SK-N-SH (cell line): ENCODE measurements around the gene SLC35B3. TPM values are rescaled to one million over a fixed set of nuclear protein-coding genes. Genes with fewer than 3 reads are reported as not detected.

Experiments used
- CTCF ChIA-PET: fragments of 300-600, 350-600 bp; formaldehyde crosslinking; extraction: SDS; loops from one replicate; lab custom pipeline; 2021; lab: Yijun Ruan, JAX
- POLR2A ChIA-PET: fragments of 350-600 bp; sonication (Branson Sonifier 250); formaldehyde crosslinking; extraction: SDS; loops from one replicate; lab custom pipeline; 2020; ENCODE audit warnings: antibody characterized with exemption, inconsistent platforms; lab: Yijun Ruan, JAX
- DNase-seq: peaks from one replicate; pipeline ENCODE4 v3.0.0; 2012
- H2AFZ ChIP-seq: fragments of 200-600 bp; sonication (generic); 2 replicates; pipeline ENCODE4 v1.8.1; 2016; ENCODE audit warnings: antibody characterized with exemption, mild to moderate bottlenecking, low read depth
- H3F3A ChIP-seq: fragments of 200-600 bp; sonication (generic); replicated peaks from 2 replicates; pipeline ENCODE3; 2016; ENCODE audit warnings: antibody characterized with exemption, mild to moderate bottlenecking; ENCODE audit not compliant: insufficient read depth
- H3K27ac ChIP-seq, 2 experiments: fragments of 200-500 bp in 1 of 2; fragments of 200-600 bp in 1 of 2; sonication (Bioruptor generic) in 1 of 2; sonication (generic), shearing (Covaris generic) in 1 of 2; 2 replicates each; pipeline versions ENCODE4 v1.5.1 to v1.6.1; 2014 to 2016; ENCODE audit warnings: low read depth in 2 of 2, inconsistent platforms in 1 of 2, low read length in 1 of 2, mild to moderate bottlenecking in 1 of 2, mixed read lengths in 1 of 2
- H3K27me3 ChIP-seq: fragments of 200-600 bp; sonication (generic), shearing (Covaris generic); 2 replicates; pipeline ENCODE4 v1.6.1; 2016; ENCODE audit warnings: mixed run types; ENCODE audit not compliant: insufficient read depth
- H3K36me3 ChIP-seq, 2 experiments: fragments of 200-500 bp in 1 of 2; fragments of 200-600 bp in 1 of 2; sonication (Bioruptor generic) in 1 of 2; sonication (generic) in 1 of 2; replicated peaks in 1 of 2; 2 replicates each; pipeline versions ENCODE3 to v1.5.1; 2014 to 2016; ENCODE audit warnings: low read length in 1 of 2, mild to moderate bottlenecking in 1 of 2; ENCODE audit not compliant: insufficient read depth in 2 of 2, control insufficient read depth in 1 of 2
- H3K4me1 ChIP-seq, 2 experiments: fragments of 200-500 bp in 1 of 2; fragments of 200-600 bp in 1 of 2; sonication (Bioruptor generic) in 1 of 2; sonication (generic), shearing (Covaris generic) in 1 of 2; 2 replicates each; pipeline versions ENCODE4 v1.5.1 to v1.6.1; 2014 to 2016; ENCODE audit warnings: low read depth in 1 of 2, low read length in 1 of 2, mixed run types in 1 of 2; ENCODE audit not compliant: insufficient read depth in 2 of 2, control insufficient read depth in 1 of 2
- H3K4me2 ChIP-seq: fragments of 200-600 bp; sonication (generic), shearing (Covaris generic); 2 replicates; pipeline ENCODE4 v1.6.1; 2017; ENCODE audit warnings: mixed run types
- H3K4me3 ChIP-seq, 2 experiments: fragments of 200-500 bp in 1 of 2; fragments of 200-600 bp in 1 of 2; sonication (Bioruptor generic) in 1 of 2; sonication (generic), shearing (Covaris generic) in 1 of 2; 2 replicates each; pipeline versions ENCODE4 v1.5.1 to v1.8.1; 2014 to 2016; ENCODE audit warnings: low read depth in 2 of 2, inconsistent platforms in 1 of 2, low read length in 1 of 2, mild to moderate bottlenecking in 1 of 2, mixed read lengths in 1 of 2, moderate library complexity in 1 of 2
- H3K79me2 ChIP-seq: fragments of 200-600 bp; sonication (generic); 2 replicates; pipeline ENCODE4 v1.8.1; 2017; ENCODE audit warnings: mild to moderate bottlenecking; ENCODE audit not compliant: insufficient read depth
- H3K9ac ChIP-seq: fragments of 200-600 bp; sonication (generic); 2 replicates; pipeline ENCODE4 v1.6.1; 2017; ENCODE audit warnings: mixed run types
- H3K9me2 ChIP-seq: fragments of 200-600 bp; sonication (generic); 2 replicates; pipeline ENCODE4 v1.6.1; 2017; ENCODE audit warnings: mixed run types
- H3K9me3 ChIP-seq: fragments of 200-600 bp; sonication (generic); 2 replicates; pipeline ENCODE4 v1.6.1; 2017; ENCODE audit warnings: mixed run types, mild to moderate bottlenecking, moderate library complexity
- H4K20me1 ChIP-seq: fragments of 200-600 bp; sonication (generic); 2 replicates; pipeline ENCODE4 v1.6.1; 2017; ENCODE audit warnings: mild to moderate bottlenecking, mixed run types; ENCODE audit not compliant: insufficient read depth
- CHD2 ChIP-seq: fragments of 150-350 bp; IDR thresholded peaks from 2 replicates; pipeline ENCODE4 v1.6.1; 2018; ENCODE audit warnings: low read length; ENCODE audit not compliant: partially characterized antibody
- ELF1 ChIP-seq: IDR thresholded peaks from 2 replicates; pipeline ENCODE4 v1.4.0; 2012
- EP300 ChIP-seq, 2 experiments: IDR thresholded peaks; 2 replicates each; pipeline versions ENCODE4 v1.4.0 to v1.6.1; 2012; ENCODE audit warnings: borderline replicate concordance in 1 of 2, low read depth in 1 of 2, low read length in 1 of 2
- FOXM1 ChIP-seq: IDR thresholded peaks from 2 replicates; pipeline ENCODE4 v1.4.0; 2012; ENCODE audit warnings: low read depth, mild to moderate bottlenecking
- GABPA ChIP-seq: IDR thresholded peaks from 2 replicates; pipeline ENCODE4 v1.4.0; 2012; ENCODE audit warnings: low read depth, mild to moderate bottlenecking
- JUND ChIP-seq: IDR thresholded peaks from 2 replicates; pipeline ENCODE4 v1.4.0; 2012
- MAX ChIP-seq: IDR thresholded peaks from 2 replicates; pipeline ENCODE4 v1.4.0; 2012; ENCODE audit warnings: low read depth
- MEF2A ChIP-seq: IDR thresholded peaks from 2 replicates; pipeline ENCODE4 v1.4.0; 2012; ENCODE audit warnings: low read depth, borderline replicate concordance
- NFIC ChIP-seq: IDR thresholded peaks from 2 replicates; pipeline ENCODE4 v1.4.0; 2012; ENCODE audit warnings: borderline replicate concordance
- NRF1 ChIP-seq: IDR thresholded peaks from 2 replicates; pipeline ENCODE4 v1.6.1; 2012; ENCODE audit warnings: low read depth, mild to moderate bottlenecking, low read length
- POLR2AphosphoS5 ChIP-seq: IDR thresholded peaks from 2 replicates; pipeline ENCODE4 v1.6.1; 2012; ENCODE audit warnings: low read depth, low read length
- RFX5 ChIP-seq: IDR thresholded peaks from 2 replicates; pipeline ENCODE4 v1.6.1; 2012; ENCODE audit warnings: mild to moderate bottlenecking, improper control_type of control experiment, low read length
- RXRA ChIP-seq: IDR thresholded peaks from 2 replicates; pipeline ENCODE4 v1.4.0; 2012; ENCODE audit warnings: low read depth, mild to moderate bottlenecking, borderline replicate concordance
- TAF1 ChIP-seq: IDR thresholded peaks from 2 replicates; pipeline ENCODE4 v1.6.1; 2012; ENCODE audit warnings: low read depth, mild to moderate bottlenecking, low read length, moderate library complexity, borderline replicate concordance
- WGBS: methylation state at CpG from one replicate; pipeline ENCODE4 v1.1.6; 2017; ENCODE audit warnings: low lambda C conversion rate; 5-methylcytosine and 5-hydroxymethylcytosine counted together
- polyA plus RNA-seq, 3 experiments: library from polyadenylated mRNA; depleted of rRNA; stranded (reverse); fragments of >200 nt; gene quantifications; 2 replicates each; pipeline ENCODE4 v1.2.3, GENCODE V29; 2012
- TF ChIP-seq, protein P1 (sequence below): fragments of 150-350 bp; IDR thresholded peaks from 2 replicates; pipeline ENCODE4 v1.6.1; 2016; ENCODE audit warnings: mild to moderate bottlenecking, low read depth, low read length
- TF ChIP-seq, protein P2 (sequence below): IDR thresholded peaks from 2 replicates; pipeline ENCODE4 v1.4.0; 2012; ENCODE audit warnings: low read depth, borderline replicate concordance
- TF ChIP-seq, protein P3 (sequence below): fragments of 150-350 bp; IDR thresholded peaks from 2 replicates; pipeline ENCODE4 v1.6.1; 2017; ENCODE audit warnings: antibody characterized with exemption, low read length, low read depth, borderline replicate concordance

SLC35B3 gene
- polyA plus RNA-seq, 1 of the 3 experiments (the other 2 are of a cell fraction): 11.0 TPM

- no peaks in the 10 kb centered on the region for H3K4me1 ChIP-seq
- no peak overlapping the region for H3K27ac ChIP-seq
- no peak overlapping the region for H3K4me3 ChIP-seq
- no peaks in the 10 kb centered on the region for H3K36me3 ChIP-seq
- DNase-seq: no peak
- no peaks in the 10 kb centered on the region for H3K9me2 ChIP-seq
- H3K9me3 ChIP-seq: no peaks in the 10 kb centered on the region; the same call in 1 of the 2 replicates
- H3K27me3 ChIP-seq: no peaks in the 10 kb centered on the region
- 2% methylated on average over 1 of the region's 1 CpG for WGBS
- no peaks in the 10 kb centered on the region for H4K20me1 ChIP-seq
- TF ChIP-seq, protein P1, sequence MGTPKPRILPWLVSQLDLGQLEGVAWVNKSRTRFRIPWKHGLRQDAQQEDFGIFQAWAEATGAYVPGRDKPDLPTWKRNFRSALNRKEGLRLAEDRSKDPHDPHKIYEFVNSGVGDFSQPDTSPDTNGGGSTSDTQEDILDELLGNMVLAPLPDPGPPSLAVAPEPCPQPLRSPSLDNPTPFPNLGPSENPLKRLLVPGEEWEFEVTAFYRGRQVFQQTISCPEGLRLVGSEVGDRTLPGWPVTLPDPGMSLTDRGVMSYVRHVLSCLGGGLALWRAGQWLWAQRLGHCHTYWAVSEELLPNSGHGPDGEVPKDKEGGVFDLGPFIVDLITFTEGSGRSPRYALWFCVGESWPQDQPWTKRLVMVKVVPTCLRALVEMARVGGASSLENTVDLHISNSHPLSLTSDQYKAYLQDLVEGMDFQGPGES: no peak
- TF ChIP-seq GABPA (no peak), POLR2AphosphoS5 (no peak), NFIC (no peak), EP300 (IDR thresholded peaks at IDR 0.05; ENCODE audit: borderline replicate concordance in 1 of 2, low read depth in 1 of 2, low read length in 1 of 2) (no peak), NRF1 (no peak), TAF1 (no peak), RXRA (no peak), RFX5 (no peak), FOXM1 (no peak)
- POLR2A ChIA-PET: no interaction called here
- no peaks in the 10 kb centered on the region for H3F3A ChIP-seq
- no peak overlapping the region for H3K9ac ChIP-seq
- no peak overlapping the region for H2AFZ ChIP-seq
- no peaks in the 10 kb centered on the region for H3K79me2 ChIP-seq
- H3K4me2 ChIP-seq: no peak overlapping the region
- CTCF ChIA-PET: no interaction called here
Measured at GRCh38 chr6:8478418-8478817, 43.1 kb upstream of the SLC35B3 start.

- Histone ChIP-seq H3K9ac (no peak overlapping the region), H3K4me2 (no peak overlapping the region), H3F3A (no peaks in the 10 kb centered on the region), H3K27me3 (no peaks in the 10 kb centered on the region), H3K4me1 (no peaks in the 10 kb centered on the region), H2AFZ (no peak overlapping the region), H3K4me3 (no peak overlapping the region), H3K27ac (no peak overlapping the region), H3K79me2 (no peaks in the 10 kb centered on the region), H4K20me1 (no peaks in the 10 kb centered on the region), H3K9me2 (no peaks in the 10 kb centered on the region), H3K36me3 (no peaks in the 10 kb centered on the region)
- POLR2A ChIA-PET: no interaction called here
- CTCF ChIA-PET: interaction anchor here (1.2 kb wide), 1 partner anchor 23 kb away, joined by 5 read pairs; no protein-coding TSS in a partner anchor
- no peak for DNase-seq
- 7% methylated on average over 1 of the region's 1 CpG for WGBS
- TF ChIP-seq NFIC: no peak
- TF ChIP-seq, protein P2, sequence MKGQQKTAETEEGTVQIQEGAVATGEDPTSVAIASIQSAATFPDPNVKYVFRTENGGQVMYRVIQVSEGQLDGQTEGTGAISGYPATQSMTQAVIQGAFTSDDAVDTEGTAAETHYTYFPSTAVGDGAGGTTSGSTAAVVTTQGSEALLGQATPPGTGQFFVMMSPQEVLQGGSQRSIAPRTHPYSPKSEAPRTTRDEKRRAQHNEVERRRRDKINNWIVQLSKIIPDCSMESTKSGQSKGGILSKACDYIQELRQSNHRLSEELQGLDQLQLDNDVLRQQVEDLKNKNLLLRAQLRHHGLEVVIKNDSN: no peak
- TF ChIP-seq, protein P3, sequence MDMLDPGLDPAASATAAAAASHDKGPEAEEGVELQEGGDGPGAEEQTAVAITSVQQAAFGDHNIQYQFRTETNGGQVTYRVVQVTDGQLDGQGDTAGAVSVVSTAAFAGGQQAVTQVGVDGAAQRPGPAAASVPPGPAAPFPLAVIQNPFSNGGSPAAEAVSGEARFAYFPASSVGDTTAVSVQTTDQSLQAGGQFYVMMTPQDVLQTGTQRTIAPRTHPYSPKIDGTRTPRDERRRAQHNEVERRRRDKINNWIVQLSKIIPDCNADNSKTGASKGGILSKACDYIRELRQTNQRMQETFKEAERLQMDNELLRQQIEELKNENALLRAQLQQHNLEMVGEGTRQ: no peak
- TF ChIP-seq JUND: no peak
- no peak for TF ChIP-seq MEF2A
- TF ChIP-seq EP300 (IDR thresholded peaks at IDR 0.05; ENCODE audit: borderline replicate concordance in 1 of 2, low read depth in 1 of 2, low read length in 1 of 2): no peak
- TF ChIP-seq MAX: no peak
- TF ChIP-seq ELF1: no peak
- TF ChIP-seq CHD2: no peak
- TF ChIP-seq, all 33 proteins: peak for 0
- H3K9me3 ChIP-seq: no peaks in the 10 kb centered on the region; the same call in 1 of the 2 replicates
Measured at GRCh38 chr6:8476656-8477055, 41.3 kb upstream of the SLC35B3 start.
